SK-N-SH (cell line): ENCODE data around the gene ZNF398. TPM values are rescaled to one million over a fixed set of nuclear protein-coding genes. Genes with fewer than 3 reads are reported as not detected.

ENCODE experiments used
- CTCF ChIA-PET: fragments of 300-600, 350-600 bp; formaldehyde crosslinking; extraction: SDS; loops from one replicate; lab custom pipeline; 2021; lab: Yijun Ruan, JAX
- POLR2A ChIA-PET: fragments of 350-600 bp; sonication (Branson Sonifier 250); formaldehyde crosslinking; extraction: SDS; loops from one replicate; lab custom pipeline; 2020; ENCODE audit warnings: antibody characterized with exemption, inconsistent platforms; lab: Yijun Ruan, JAX
- DNase-seq: peaks from one replicate; pipeline ENCODE4 v3.0.0; 2012
- H2AFZ ChIP-seq: fragments of 200-600 bp; sonication (generic); 2 replicates; pipeline ENCODE4 v1.8.1; 2016; ENCODE audit warnings: antibody characterized with exemption, mild to moderate bottlenecking, low read depth
- H3F3A ChIP-seq: fragments of 200-600 bp; sonication (generic); replicated peaks from 2 replicates; pipeline ENCODE3; 2016; ENCODE audit warnings: antibody characterized with exemption, mild to moderate bottlenecking; ENCODE audit not compliant: insufficient read depth
- H3K27ac ChIP-seq, 2 experiments: fragments of 200-500 bp in 1 of 2; fragments of 200-600 bp in 1 of 2; sonication (Bioruptor generic) in 1 of 2; sonication (generic), shearing (Covaris generic) in 1 of 2; 2 replicates each; pipeline versions ENCODE4 v1.5.1 to v1.6.1; 2014 to 2016; ENCODE audit warnings: low read depth in 2 of 2, inconsistent platforms in 1 of 2, low read length in 1 of 2, mild to moderate bottlenecking in 1 of 2, mixed read lengths in 1 of 2
- H3K27me3 ChIP-seq: fragments of 200-600 bp; sonication (generic), shearing (Covaris generic); 2 replicates; pipeline ENCODE4 v1.6.1; 2016; ENCODE audit warnings: mixed run types; ENCODE audit not compliant: insufficient read depth
- H3K36me3 ChIP-seq, 2 experiments: fragments of 200-500 bp in 1 of 2; fragments of 200-600 bp in 1 of 2; sonication (Bioruptor generic) in 1 of 2; sonication (generic) in 1 of 2; replicated peaks in 1 of 2; 2 replicates each; pipeline versions ENCODE3 to v1.5.1; 2014 to 2016; ENCODE audit warnings: low read length in 1 of 2, mild to moderate bottlenecking in 1 of 2; ENCODE audit not compliant: insufficient read depth in 2 of 2, control insufficient read depth in 1 of 2
- H3K4me1 ChIP-seq, 2 experiments: fragments of 200-500 bp in 1 of 2; fragments of 200-600 bp in 1 of 2; sonication (Bioruptor generic) in 1 of 2; sonication (generic), shearing (Covaris generic) in 1 of 2; 2 replicates each; pipeline versions ENCODE4 v1.5.1 to v1.6.1; 2014 to 2016; ENCODE audit warnings: low read depth in 1 of 2, low read length in 1 of 2, mixed run types in 1 of 2; ENCODE audit not compliant: insufficient read depth in 2 of 2, control insufficient read depth in 1 of 2
- H3K4me2 ChIP-seq: fragments of 200-600 bp; sonication (generic), shearing (Covaris generic); 2 replicates; pipeline ENCODE4 v1.6.1; 2017; ENCODE audit warnings: mixed run types
- H3K4me3 ChIP-seq, 2 experiments: fragments of 200-500 bp in 1 of 2; fragments of 200-600 bp in 1 of 2; sonication (Bioruptor generic) in 1 of 2; sonication (generic), shearing (Covaris generic) in 1 of 2; 2 replicates each; pipeline versions ENCODE4 v1.5.1 to v1.8.1; 2014 to 2016; ENCODE audit warnings: low read depth in 2 of 2, inconsistent platforms in 1 of 2, low read length in 1 of 2, mild to moderate bottlenecking in 1 of 2, mixed read lengths in 1 of 2, moderate library complexity in 1 of 2
- H3K79me2 ChIP-seq: fragments of 200-600 bp; sonication (generic); 2 replicates; pipeline ENCODE4 v1.8.1; 2017; ENCODE audit warnings: mild to moderate bottlenecking; ENCODE audit not compliant: insufficient read depth
- H3K9ac ChIP-seq: fragments of 200-600 bp; sonication (generic); 2 replicates; pipeline ENCODE4 v1.6.1; 2017; ENCODE audit warnings: mixed run types
- H3K9me2 ChIP-seq: fragments of 200-600 bp; sonication (generic); 2 replicates; pipeline ENCODE4 v1.6.1; 2017; ENCODE audit warnings: mixed run types
- H3K9me3 ChIP-seq: fragments of 200-600 bp; sonication (generic); 2 replicates; pipeline ENCODE4 v1.6.1; 2017; ENCODE audit warnings: mixed run types, mild to moderate bottlenecking, moderate library complexity
- H4K20me1 ChIP-seq: fragments of 200-600 bp; sonication (generic); 2 replicates; pipeline ENCODE4 v1.6.1; 2017; ENCODE audit warnings: mild to moderate bottlenecking, mixed run types; ENCODE audit not compliant: insufficient read depth
- FOSL2 ChIP-seq: IDR thresholded peaks from 2 replicates; pipeline ENCODE4 v1.4.0; 2012; ENCODE audit warnings: low read depth, mild to moderate bottlenecking, moderate library complexity, borderline replicate concordance
- FOXJ3 ChIP-seq: sonication (generic); formaldehyde crosslinking; IDR thresholded peaks from 2 replicates; pipeline ENCODE4 v1.5.1; 2020; ENCODE audit warnings: mild to moderate bottlenecking, missing genetic modification reagents
- MEF2A ChIP-seq: IDR thresholded peaks from 2 replicates; pipeline ENCODE4 v1.4.0; 2012; ENCODE audit warnings: low read depth, borderline replicate concordance
- POLR2AphosphoS5 ChIP-seq: IDR thresholded peaks from 2 replicates; pipeline ENCODE4 v1.6.1; 2012; ENCODE audit warnings: low read depth, low read length
- RAD21 ChIP-seq: IDR thresholded peaks from 2 replicates; pipeline ENCODE4 v1.6.1; 2012; ENCODE audit warnings: mild to moderate bottlenecking, low read length
- RCOR1 ChIP-seq: fragments of 150-350 bp; IDR thresholded peaks from 2 replicates; pipeline ENCODE4 v1.6.1; 2017; ENCODE audit warnings: antibody characterized with exemption, low read length
- REST ChIP-seq: IDR thresholded peaks from 2 replicates; pipeline ENCODE4 v1.6.1; 2012; ENCODE audit warnings: mild to moderate bottlenecking, low read depth, low read length, moderate library complexity
- RFX5 ChIP-seq: IDR thresholded peaks from 2 replicates; pipeline ENCODE4 v1.6.1; 2012; ENCODE audit warnings: mild to moderate bottlenecking, improper control_type of control experiment, low read length
- SMC3 ChIP-seq: IDR thresholded peaks from 2 replicates; pipeline ENCODE4 v1.6.1; 2012; ENCODE audit warnings: low read depth, low read length, improper control_type of control experiment
- TAF1 ChIP-seq: IDR thresholded peaks from 2 replicates; pipeline ENCODE4 v1.6.1; 2012; ENCODE audit warnings: low read depth, mild to moderate bottlenecking, low read length, moderate library complexity, borderline replicate concordance
- USF1 ChIP-seq: IDR thresholded peaks from 2 replicates; pipeline ENCODE4 v1.4.0; 2012; ENCODE audit warnings: low read depth, borderline replicate concordance
- WGBS: methylation state at CpG from one replicate; pipeline ENCODE4 v1.1.6; 2017; ENCODE audit warnings: low lambda C conversion rate; 5-methylcytosine and 5-hydroxymethylcytosine counted together
- polyA plus RNA-seq, 3 experiments: library from polyadenylated mRNA; depleted of rRNA; stranded (reverse); fragments of >200 nt; gene quantifications; 2 replicates each; pipeline ENCODE4 v1.2.3, GENCODE V29; 2012
- TF ChIP-seq, protein P1 (sequence below): fragments of 150-350 bp; IDR thresholded peaks from 2 replicates; pipeline ENCODE4 v1.6.1; 2016; ENCODE audit warnings: mild to moderate bottlenecking, low read depth, low read length
- TF ChIP-seq, protein P2 (sequence below): fragments of 150-350 bp; IDR thresholded peaks from 2 replicates; pipeline ENCODE4 v1.6.1; 2017; ENCODE audit warnings: antibody characterized with exemption, low read length, low read depth, borderline replicate concordance
- TF ChIP-seq, protein P3 (sequence below): IDR thresholded peaks from 2 replicates; pipeline ENCODE4 v1.4.0; 2012; ENCODE audit warnings: low read depth

The ZNF398 gene
- polyA plus RNA-seq, 1 of the 3 experiments (the other 2 are of a cell fraction): 4.5 TPM

DNA sequence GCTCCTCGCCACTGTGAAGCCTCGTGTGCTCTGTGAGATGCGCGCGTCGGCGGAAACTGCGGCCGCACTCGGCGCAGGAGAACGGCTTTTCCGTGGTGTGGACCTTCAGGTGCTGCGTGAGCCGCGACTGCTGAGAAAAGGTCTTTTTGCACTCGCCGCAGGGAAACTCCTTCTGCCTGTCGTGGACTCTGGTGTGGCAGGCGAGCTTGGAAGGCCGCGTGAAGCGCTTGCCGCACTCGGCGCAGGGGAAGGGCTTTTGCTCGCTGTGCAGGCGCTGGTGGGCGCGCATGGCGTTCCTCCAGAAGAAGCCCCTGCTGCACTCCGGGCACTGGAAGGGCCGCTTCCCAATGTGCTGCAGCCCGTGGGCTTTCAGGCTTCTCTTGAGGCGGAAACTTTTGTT is 43.0 kb upstream of the ZNF398 start:
- Histone ChIP-seq H4K20me1 (no peaks in the 10 kb centered on the region), H2AFZ (no peak overlapping the region), H3K4me3 (no peak overlapping the region), H3K79me2 (no peaks in the 10 kb centered on the region), H3K27me3 (no peaks in the 10 kb centered on the region), H3K36me3 (no peaks in the 10 kb centered on the region), H3K9me3 (no peaks in the 10 kb centered on the region), H3K4me1 (no peaks in the 10 kb centered on the region), H3K9ac (no peak overlapping the region), H3K9me2 (no peaks in the 10 kb centered on the region), H3K27ac (no peak overlapping the region), H3F3A (no peaks in the 10 kb centered on the region), H3K4me2 (no peak overlapping the region)
- DNase-seq: no peak
- ChIA-PET POLR2A (interaction anchor here (0.8 kb wide), 1 partner anchor 21 kb away, joined by 4 read pairs; no protein-coding TSS in a partner anchor), CTCF (interaction anchor here (0.9 to 1.6 kb wide), 3 partner anchors 13 to 248 kb away, joined by 3 read pairs; no protein-coding TSS in a partner anchor)
- TF ChIP-seq MEF2A (no peak), SMC3 (no peak), RAD21 (no peak), USF1 (no peak), RFX5 (no peak)
- TF ChIP-seq, protein P1, sequence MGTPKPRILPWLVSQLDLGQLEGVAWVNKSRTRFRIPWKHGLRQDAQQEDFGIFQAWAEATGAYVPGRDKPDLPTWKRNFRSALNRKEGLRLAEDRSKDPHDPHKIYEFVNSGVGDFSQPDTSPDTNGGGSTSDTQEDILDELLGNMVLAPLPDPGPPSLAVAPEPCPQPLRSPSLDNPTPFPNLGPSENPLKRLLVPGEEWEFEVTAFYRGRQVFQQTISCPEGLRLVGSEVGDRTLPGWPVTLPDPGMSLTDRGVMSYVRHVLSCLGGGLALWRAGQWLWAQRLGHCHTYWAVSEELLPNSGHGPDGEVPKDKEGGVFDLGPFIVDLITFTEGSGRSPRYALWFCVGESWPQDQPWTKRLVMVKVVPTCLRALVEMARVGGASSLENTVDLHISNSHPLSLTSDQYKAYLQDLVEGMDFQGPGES: no peak
- TF ChIP-seq, protein P2, sequence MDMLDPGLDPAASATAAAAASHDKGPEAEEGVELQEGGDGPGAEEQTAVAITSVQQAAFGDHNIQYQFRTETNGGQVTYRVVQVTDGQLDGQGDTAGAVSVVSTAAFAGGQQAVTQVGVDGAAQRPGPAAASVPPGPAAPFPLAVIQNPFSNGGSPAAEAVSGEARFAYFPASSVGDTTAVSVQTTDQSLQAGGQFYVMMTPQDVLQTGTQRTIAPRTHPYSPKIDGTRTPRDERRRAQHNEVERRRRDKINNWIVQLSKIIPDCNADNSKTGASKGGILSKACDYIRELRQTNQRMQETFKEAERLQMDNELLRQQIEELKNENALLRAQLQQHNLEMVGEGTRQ: no peak
- WGBS: 95% methylated on average over 35 of the region's 35 CpGs

DNA sequence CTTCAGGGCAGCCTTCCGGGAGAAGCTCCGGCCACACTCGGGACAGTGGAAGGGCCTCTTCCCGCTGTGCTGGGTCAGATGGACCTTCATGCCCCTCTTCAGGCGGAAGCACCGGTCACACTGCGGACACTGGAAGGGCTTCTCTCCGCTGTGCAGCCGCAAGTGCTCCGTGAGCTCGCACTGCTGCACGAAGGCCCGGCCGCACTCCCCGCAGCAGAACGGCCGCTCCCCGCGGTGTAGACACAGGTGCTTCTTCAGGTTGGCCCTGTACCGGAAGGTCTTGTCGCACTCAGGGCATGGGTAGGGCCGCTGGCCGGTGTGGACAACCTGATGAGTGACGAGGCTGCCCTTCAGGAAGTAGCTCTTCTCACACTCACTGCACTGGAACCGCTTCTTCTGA is 42.5 kb upstream of the ZNF398 start:
- H3K27ac ChIP-seq: no peak overlapping the region
- H3K4me1 ChIP-seq: no peaks in the 10 kb centered on the region
- POLR2A ChIA-PET: interaction anchor here (1.2 kb wide), 1 partner anchor 39 kb away, joined by 4 read pairs; no protein-coding TSS in a partner anchor
- no peak overlapping the region for H3K4me2 ChIP-seq
- no peak overlapping the region for H3K4me3 ChIP-seq
- DNase-seq: no peak
- no peaks in the 10 kb centered on the region for H3K36me3 ChIP-seq
- no peaks in the 10 kb centered on the region for H3K27me3 ChIP-seq
- no peaks in the 10 kb centered on the region for H3K9me3 ChIP-seq
- no peak overlapping the region for H3K9ac ChIP-seq
- no peaks in the 10 kb centered on the region for H3K9me2 ChIP-seq
- TF ChIP-seq SMC3: no peak
- no peak for TF ChIP-seq USF1
- TF ChIP-seq RCOR1: no peak
- TF ChIP-seq REST: no peak
- no peak for TF ChIP-seq TAF1
- TF ChIP-seq POLR2AphosphoS5: no peak
- TF ChIP-seq FOXJ3 (CRISPR knock-in tag): no peak
- TF ChIP-seq, protein P3, sequence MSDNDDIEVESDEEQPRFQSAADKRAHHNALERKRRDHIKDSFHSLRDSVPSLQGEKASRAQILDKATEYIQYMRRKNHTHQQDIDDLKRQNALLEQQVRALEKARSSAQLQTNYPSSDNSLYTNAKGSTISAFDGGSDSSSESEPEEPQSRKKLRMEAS: no peak
- TF ChIP-seq, protein P1: no peak
- TF ChIP-seq FOSL2: no peak
- TF ChIP-seq, all 33 proteins: peak for 0
- no peak overlapping the region for H2AFZ ChIP-seq
- H4K20me1 ChIP-seq: no peaks in the 10 kb centered on the region
- H3F3A ChIP-seq: no peaks in the 10 kb centered on the region
- H3K79me2 ChIP-seq: no peaks in the 10 kb centered on the region
- WGBS: 91% methylated on average over 21 of the region's 25 CpGs
- CTCF ChIA-PET: interaction anchor here (1.0 to 2.9 kb wide), 4 partner anchors 14 to 248 kb away, joined by 3 to 13 read pairs (median 4); partner anchors contain the start of gene ZNF425
